Keratinocyte (primary cell): ENCODE measurements around the gene IFTAP.
"Not testable (repeated sequence)": the region's sequence is repeated elsewhere in the genome, so short reads cannot be mapped to it uniquely, and the experiment has no call there.

Source experiments
- EZH2 ChIP-seq: IDR thresholded peaks from one replicate; pipeline ENCODE4 v1.6.1; 2012; ENCODE audit warnings: inconsistent platforms, mild to moderate bottlenecking, low read length, moderate library complexity
- TF ChIP-seq, protein P1 (sequence below), 3 experiments: IDR thresholded peaks in 1 of 3; conservative IDR thresholded peaks in 1 of 3; optimal IDR thresholded peaks in 1 of 3; 2 replicates in 2 of 3; 3 replicates in 1 of 3; pipeline versions ENCODE3 to v1.5.1; 2011; ENCODE audit warnings: low read length in 3 of 3, mild to moderate bottlenecking in 3 of 3, moderate library complexity in 2 of 3, control low read depth in 1 of 3, inconsistent platforms in 1 of 3; ENCODE audit not compliant: insufficient read depth in 2 of 3; ENCODE audit errors: extremely low read depth in 1 of 3

DNA sequence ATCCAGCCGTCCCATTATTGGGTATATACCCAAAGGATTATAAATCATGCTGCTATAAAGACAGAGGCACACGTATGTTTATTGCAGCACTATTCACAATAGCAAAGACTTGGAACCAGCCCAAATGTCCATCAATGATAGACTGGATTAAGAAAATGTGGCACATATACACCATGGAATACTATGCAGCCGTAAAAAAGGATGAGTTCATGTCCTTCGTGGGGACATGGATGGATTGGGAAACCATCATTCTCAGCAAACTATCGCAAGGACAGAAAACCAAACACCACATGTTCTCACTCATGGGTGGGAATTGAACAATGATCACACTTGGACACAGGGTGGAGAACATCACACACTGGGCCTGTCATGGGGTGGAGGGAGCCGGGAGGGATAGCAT is 85.2 kb downstream of the IFTAP start:
- TF ChIP-seq, protein P1, sequence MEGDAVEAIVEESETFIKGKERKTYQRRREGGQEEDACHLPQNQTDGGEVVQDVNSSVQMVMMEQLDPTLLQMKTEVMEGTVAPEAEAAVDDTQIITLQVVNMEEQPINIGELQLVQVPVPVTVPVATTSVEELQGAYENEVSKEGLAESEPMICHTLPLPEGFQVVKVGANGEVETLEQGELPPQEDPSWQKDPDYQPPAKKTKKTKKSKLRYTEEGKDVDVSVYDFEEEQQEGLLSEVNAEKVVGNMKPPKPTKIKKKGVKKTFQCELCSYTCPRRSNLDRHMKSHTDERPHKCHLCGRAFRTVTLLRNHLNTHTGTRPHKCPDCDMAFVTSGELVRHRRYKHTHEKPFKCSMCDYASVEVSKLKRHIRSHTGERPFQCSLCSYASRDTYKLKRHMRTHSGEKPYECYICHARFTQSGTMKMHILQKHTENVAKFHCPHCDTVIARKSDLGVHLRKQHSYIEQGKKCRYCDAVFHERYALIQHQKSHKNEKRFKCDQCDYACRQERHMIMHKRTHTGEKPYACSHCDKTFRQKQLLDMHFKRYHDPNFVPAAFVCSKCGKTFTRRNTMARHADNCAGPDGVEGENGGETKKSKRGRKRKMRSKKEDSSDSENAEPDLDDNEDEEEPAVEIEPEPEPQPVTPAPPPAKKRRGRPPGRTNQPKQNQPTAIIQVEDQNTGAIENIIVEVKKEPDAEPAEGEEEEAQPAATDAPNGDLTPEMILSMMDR (optimal IDR thresholded peaks at IDR 0.05 in 1 of 3, IDR thresholded peaks at IDR 0.05 in 1 of 3, conservative IDR thresholded peaks at IDR 0.05 in 1 of 3; ENCODE audit: extremely low read depth in 1 of 3, insufficient read depth in 2 of 3, low read length in 3 of 3), result not testable (repeated sequence)
- not testable (repeated sequence) for TF ChIP-seq EZH2
